LNCAP (cell line): ENCODE results near the gene DHRS7B.

Experiments used
- TF ChIP-seq, protein P1 (sequence below): fragments of 450-650 bp; IDR thresholded peaks from 2 replicates; pipeline ENCODE4 v1.5.1; 2017; ENCODE audit warnings: mild to moderate bottlenecking

Gene DHRS7B

DNA sequence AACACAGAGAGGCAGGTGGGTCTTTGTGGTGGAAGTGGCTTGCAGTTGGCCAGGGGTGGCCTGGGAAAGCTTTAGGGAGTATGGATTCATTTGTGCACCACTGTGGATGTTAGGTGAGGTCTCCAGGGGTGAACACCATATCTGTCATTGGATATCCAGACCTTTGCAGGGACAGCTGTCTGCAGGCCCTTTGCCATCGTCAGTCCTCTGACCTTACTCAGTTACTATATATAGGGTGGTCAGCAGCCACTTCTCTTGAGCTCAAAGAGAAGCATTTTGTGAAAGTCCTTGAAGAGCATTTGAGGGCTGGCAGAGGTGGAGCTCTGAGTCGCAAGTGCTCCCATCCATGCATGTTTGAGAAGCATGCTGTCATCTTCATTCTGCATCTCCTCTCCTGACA is 46.8 kb downstream of the DHRS7B start:
- TF ChIP-seq, protein P1, sequence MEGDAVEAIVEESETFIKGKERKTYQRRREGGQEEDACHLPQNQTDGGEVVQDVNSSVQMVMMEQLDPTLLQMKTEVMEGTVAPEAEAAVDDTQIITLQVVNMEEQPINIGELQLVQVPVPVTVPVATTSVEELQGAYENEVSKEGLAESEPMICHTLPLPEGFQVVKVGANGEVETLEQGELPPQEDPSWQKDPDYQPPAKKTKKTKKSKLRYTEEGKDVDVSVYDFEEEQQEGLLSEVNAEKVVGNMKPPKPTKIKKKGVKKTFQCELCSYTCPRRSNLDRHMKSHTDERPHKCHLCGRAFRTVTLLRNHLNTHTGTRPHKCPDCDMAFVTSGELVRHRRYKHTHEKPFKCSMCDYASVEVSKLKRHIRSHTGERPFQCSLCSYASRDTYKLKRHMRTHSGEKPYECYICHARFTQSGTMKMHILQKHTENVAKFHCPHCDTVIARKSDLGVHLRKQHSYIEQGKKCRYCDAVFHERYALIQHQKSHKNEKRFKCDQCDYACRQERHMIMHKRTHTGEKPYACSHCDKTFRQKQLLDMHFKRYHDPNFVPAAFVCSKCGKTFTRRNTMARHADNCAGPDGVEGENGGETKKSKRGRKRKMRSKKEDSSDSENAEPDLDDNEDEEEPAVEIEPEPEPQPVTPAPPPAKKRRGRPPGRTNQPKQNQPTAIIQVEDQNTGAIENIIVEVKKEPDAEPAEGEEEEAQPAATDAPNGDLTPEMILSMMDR: no peak

DNA sequence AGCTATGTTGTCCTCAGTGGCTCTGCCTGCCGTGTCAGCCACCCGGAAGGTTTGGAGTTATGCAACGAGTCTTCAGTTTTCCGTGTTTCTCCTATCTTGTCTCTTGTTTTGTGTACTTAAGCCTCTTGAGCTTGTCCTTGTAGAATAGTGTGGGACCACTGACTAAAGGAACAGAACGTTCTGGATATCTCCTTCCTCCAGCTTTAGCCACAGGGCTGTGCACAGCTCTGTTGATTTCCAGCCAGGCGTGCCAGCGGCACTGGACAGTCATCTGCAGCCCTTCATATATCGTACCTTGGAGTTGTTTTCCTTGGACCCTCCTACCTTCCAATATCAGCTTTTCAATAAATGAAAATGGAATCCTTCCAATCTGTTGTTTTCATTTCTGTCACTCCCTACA is 47.4 kb downstream of the DHRS7B start:
- TF ChIP-seq, protein P1: no peak

DNA sequence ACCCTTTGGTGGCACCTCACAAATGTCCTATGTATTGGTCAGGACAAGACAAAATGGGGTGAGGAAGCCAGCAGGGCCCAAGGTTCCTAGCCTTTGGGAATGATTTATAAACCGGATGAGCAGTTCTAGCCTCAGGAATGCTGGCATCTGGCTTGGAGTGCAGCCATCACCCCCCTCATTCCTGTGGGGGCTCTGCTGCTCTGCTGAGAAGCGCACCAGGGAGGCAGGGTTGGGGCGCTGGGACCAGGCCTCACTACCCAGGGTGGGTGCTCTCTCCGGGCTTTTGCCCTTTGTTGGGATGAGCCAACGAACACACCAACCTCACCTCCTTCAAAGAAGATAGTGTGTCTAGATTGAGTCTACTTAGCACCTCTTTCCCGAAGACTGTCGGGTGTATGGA is 47.9 kb downstream of the DHRS7B start:
- TF ChIP-seq, protein P1: no peak

DNA sequence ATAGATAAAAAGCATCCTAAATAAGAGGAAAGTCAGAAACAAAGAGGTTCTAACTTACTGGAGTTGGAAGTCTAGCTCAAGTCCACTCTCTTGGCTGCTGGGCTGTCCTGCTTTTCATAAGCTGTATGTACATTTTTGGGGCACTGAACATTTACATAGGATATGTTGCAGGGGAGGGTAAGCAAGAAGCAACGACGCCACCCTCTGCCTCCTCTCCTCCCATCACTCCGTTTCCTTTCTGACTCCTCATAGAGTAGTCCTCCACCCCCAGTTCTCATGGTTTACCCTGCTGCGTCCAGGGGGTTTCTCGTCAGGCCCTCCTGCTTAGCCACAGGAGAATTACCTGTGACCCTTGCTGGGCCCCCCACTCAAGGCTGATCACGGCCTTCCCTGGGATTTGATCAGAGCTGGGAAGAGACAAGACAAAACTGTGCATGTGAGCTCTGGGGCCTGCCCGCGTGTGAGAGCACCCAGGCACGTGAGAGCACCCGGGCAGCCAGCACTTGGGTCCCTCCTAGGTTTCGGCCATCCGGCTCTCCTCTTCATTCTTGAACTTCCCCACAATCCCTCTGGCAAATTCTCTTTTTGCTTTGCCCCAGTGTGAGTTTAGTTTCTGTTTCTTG is 50.1 kb downstream of the DHRS7B start:
- TF ChIP-seq, protein P1: no peak

DNA sequence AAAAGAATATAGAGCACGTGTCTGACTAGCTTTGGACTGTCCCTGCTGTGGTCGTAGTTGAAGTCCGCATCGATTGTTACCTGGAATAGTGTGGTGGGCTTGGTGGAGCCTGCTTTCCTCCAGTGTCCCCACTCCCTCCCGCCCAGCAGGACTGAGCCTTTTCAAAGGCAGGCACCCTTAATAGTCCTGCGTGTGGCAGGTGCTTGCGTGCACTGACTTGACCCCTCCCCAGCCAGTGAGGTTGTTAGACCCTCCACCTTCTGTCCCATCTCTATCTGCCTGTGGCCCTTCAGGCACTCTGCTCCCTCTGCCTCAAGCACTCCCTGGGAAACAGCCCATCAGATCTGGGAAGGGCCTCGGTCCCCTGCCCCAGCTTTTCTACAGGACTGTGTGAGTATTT is 50.6 kb downstream of the DHRS7B start:
- TF ChIP-seq, protein P1: no peak

DNA sequence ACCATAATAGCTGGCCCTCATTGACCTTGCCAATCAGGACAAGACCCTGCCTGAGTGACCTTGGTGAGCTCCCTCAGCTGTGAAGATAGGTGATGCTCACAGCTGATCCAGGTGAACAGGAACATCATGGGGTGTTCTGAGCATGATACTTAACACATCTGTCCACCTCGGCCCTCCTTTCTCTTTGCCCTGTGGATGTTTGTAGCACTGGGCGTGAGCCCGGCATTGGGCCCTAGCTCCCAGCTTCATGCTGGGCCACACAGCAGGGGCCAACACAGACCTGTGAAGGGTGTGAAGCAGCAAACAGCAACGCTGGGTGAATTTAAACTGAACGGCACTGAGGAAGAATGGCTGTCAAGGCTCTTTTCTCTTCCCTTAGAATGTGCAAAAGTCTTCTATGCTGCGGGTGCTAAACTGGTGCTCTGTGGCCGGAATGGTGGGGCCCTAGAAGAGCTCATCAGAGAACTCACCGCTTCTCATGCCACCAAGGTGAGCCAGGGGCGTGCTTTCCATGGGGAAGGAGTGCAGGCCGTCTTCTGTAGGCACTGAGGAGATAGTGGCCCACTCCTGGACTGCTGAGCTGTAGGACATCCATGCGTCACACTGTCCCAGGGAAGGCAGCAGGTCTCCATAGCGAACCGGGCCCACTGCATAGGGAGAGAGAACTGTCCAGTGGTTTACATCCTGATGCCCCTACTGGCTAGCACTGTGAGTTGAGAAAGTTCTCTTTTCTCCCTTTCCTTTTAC is 51.3 kb downstream of the DHRS7B start:
- TF ChIP-seq, protein P1: no peak

DNA sequence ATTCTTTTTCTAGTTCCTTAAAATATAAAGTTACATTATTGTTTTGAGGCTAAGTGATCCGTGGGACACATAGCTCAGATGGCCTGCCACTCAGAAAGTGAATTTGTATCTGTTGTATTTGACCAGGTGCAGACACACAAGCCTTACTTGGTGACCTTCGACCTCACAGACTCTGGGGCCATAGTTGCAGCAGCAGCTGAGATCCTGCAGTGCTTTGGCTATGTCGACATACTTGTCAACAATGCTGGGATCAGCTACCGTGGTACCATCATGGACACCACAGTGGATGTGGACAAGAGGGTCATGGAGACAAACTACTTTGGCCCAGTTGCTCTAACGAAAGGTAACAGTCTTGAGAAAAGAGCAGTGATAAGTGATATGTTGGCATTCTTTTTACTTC is 56.7 kb downstream of the DHRS7B start:
- TF ChIP-seq, protein P1: no peak
